ENCODE measurements around the gene SH3D19.
A peak's percentile ranks its signal among the peaks of the same experiment; 100 is the strongest.
"Not testable (repeated sequence)": the region's sequence is repeated elsewhere in the genome, so short reads cannot be mapped to it uniquely, and the experiment has no call there.

The SH3D19 gene

GRCh38 chr4:151255680-151256079 lies 69.7 kb downstream of the SH3D19 start:
- H2AK5ac ChIP-seq (ENCODE audit: low read length); H3K4me1 ChIP-seq (ENCODE audit: control insufficient read depth, low read depth, low read length); H2BK5ac ChIP-seq (ENCODE audit: low read length); H4K8ac ChIP-seq (ENCODE audit: low read depth, low read length); H3K79me1 ChIP-seq (ENCODE audit: low read length); H3K9ac ChIP-seq (ENCODE audit: low read length); H2BK120ac ChIP-seq (ENCODE audit: low read depth, low read length); H4K5ac ChIP-seq (ENCODE audit: low read length); H3K4me3 ChIP-seq (ENCODE audit: low read length); H3K79me2 ChIP-seq (ENCODE audit: control insufficient read depth, insufficient read depth, low read length); H3K56ac ChIP-seq (ENCODE audit: low read length); H3K4me2 ChIP-seq (ENCODE audit: low read length); H3K36me3 ChIP-seq (ENCODE audit: control insufficient read depth, insufficient read depth, low read length); H2BK15ac ChIP-seq (replicated peaks; ENCODE audit: low read depth); H3K23ac ChIP-seq (ENCODE audit: low read length); H3K18ac ChIP-seq (ENCODE audit: low read length); DNase-seq; H3K4ac ChIP-seq (ENCODE audit: low read depth, low read length); H3K27me3 ChIP-seq (ENCODE audit: insufficient read depth, low read length, poor library complexity); H3K27ac ChIP-seq (ENCODE audit: low read depth, low read length): not testable (repeated sequence)
- no CpG with 5 or more reads among the region's 17 CpGs for WGBS (ENCODE audit: extremely low coverage, insufficient coverage, low lambda C conversion rate)

GRCh38 chr4:151255226-151255625 lies 70.2 kb downstream of the SH3D19 start:
- not testable (repeated sequence) for H4K5ac ChIP-seq (ENCODE audit: low read length); H3K27ac ChIP-seq (ENCODE audit: low read depth, low read length); H2AK5ac ChIP-seq (ENCODE audit: low read length); H3K4me3 ChIP-seq (ENCODE audit: low read length); H2BK120ac ChIP-seq (ENCODE audit: low read depth, low read length); H3K36me3 ChIP-seq (ENCODE audit: control insufficient read depth, insufficient read depth, low read length); H3K9ac ChIP-seq (ENCODE audit: low read length); DNase-seq; H3K4me1 ChIP-seq (ENCODE audit: control insufficient read depth, low read depth, low read length); H3K23ac ChIP-seq (ENCODE audit: low read length); H3K18ac ChIP-seq (ENCODE audit: low read length); H3K4ac ChIP-seq (ENCODE audit: low read depth, low read length); H2BK5ac ChIP-seq (ENCODE audit: low read length); H3K79me2 ChIP-seq (ENCODE audit: control insufficient read depth, insufficient read depth, low read length); H3K27me3 ChIP-seq (ENCODE audit: insufficient read depth, low read length, poor library complexity); H3K79me1 ChIP-seq (ENCODE audit: low read length); H3K4me2 ChIP-seq (ENCODE audit: low read length); H4K8ac ChIP-seq (ENCODE audit: low read depth, low read length); H2BK15ac ChIP-seq (replicated peaks; ENCODE audit: low read depth); H3K56ac ChIP-seq (ENCODE audit: low read length)
- no CpG with 5 or more reads among the region's 28 CpGs for WGBS (ENCODE audit: extremely low coverage, insufficient coverage, low lambda C conversion rate)

- Histone ChIP-seq H3K79me1 (ENCODE audit: low read length) (peaks cover 2% of the 10 kb centered on the region), H2AK5ac (ENCODE audit: low read length) (no peak overlapping the region), H2BK5ac (ENCODE audit: low read length) (no peak overlapping the region), H4K5ac (ENCODE audit: low read length) (no peak overlapping the region), H3K23ac (ENCODE audit: low read length) (no peak overlapping the region), H2BK120ac (ENCODE audit: low read depth, low read length) (no peak overlapping the region), H3K9ac (ENCODE audit: low read length) (no peak overlapping the region), H3K4ac (ENCODE audit: low read depth, low read length) (no peak overlapping the region), H3K79me2 (ENCODE audit: control insufficient read depth, insufficient read depth, low read length) (peaks cover 3% of the 10 kb centered on the region), H4K8ac (ENCODE audit: low read depth, low read length) (no peak overlapping the region), H3K18ac (ENCODE audit: low read length) (no peak overlapping the region), H3K36me3 (ENCODE audit: control insufficient read depth, insufficient read depth, low read length) (no peaks in the 10 kb centered on the region), H3K4me2 (ENCODE audit: low read length) (no peak overlapping the region), H3K4me1 (ENCODE audit: control insufficient read depth, low read depth, low read length) (no peaks in the 10 kb centered on the region), H3K27ac (ENCODE audit: low read depth, low read length) (no peak overlapping the region), H3K56ac (ENCODE audit: low read length) (no peak overlapping the region), H3K4me3 (ENCODE audit: low read length) (no peak overlapping the region), H3K27me3 (ENCODE audit: insufficient read depth, low read length, poor library complexity) (no peaks in the 10 kb centered on the region), H2BK15ac (replicated peaks; ENCODE audit: low read depth) (no peak overlapping the region)
- no CpG with 5 or more reads among the region's 2 CpGs for WGBS (ENCODE audit: extremely low coverage, insufficient coverage, low lambda C conversion rate)
- DNase-seq, result no peak
Observed at GRCh38 chr4:151251603-151252304, 73.7 kb downstream of the SH3D19 start.

- H3K4ac ChIP-seq (ENCODE audit: low read depth, low read length), result no peak overlapping the region
- H3K79me1 ChIP-seq (ENCODE audit: low read length), result peaks cover 2% of the 10 kb centered on the region
- no peak overlapping the region for H2BK15ac ChIP-seq (replicated peaks; ENCODE audit: low read depth)
- no peak overlapping the region for H3K27ac ChIP-seq (ENCODE audit: low read depth, low read length)
- H3K79me2 ChIP-seq (ENCODE audit: control insufficient read depth, insufficient read depth, low read length), result peaks cover 3% of the 10 kb centered on the region
- peak; percentile 13 for DNase-seq
- no peaks in the 10 kb centered on the region for H3K27me3 ChIP-seq (ENCODE audit: insufficient read depth, low read length, poor library complexity)
- H3K4me2 ChIP-seq (ENCODE audit: low read length), result no peak overlapping the region
- no peaks in the 10 kb centered on the region for H3K36me3 ChIP-seq (ENCODE audit: control insufficient read depth, insufficient read depth, low read length)
- H2BK120ac ChIP-seq (ENCODE audit: low read depth, low read length), result no peak overlapping the region
- no peak overlapping the region for H2BK5ac ChIP-seq (ENCODE audit: low read length)
- no peak overlapping the region for H2AK5ac ChIP-seq (ENCODE audit: low read length)
- H3K23ac ChIP-seq (ENCODE audit: low read length), result no peak overlapping the region
- no peak overlapping the region for H3K18ac ChIP-seq (ENCODE audit: low read length)
- no peak overlapping the region for H3K4me3 ChIP-seq (ENCODE audit: low read length)
- H3K56ac ChIP-seq (ENCODE audit: low read length), result no peak overlapping the region
- H4K8ac ChIP-seq (ENCODE audit: low read depth, low read length), result no peak overlapping the region
- H3K4me1 ChIP-seq (ENCODE audit: control insufficient read depth, low read depth, low read length), result no peaks in the 10 kb centered on the region
- H3K9ac ChIP-seq (ENCODE audit: low read length), result no peak overlapping the region
- H4K5ac ChIP-seq (ENCODE audit: low read length), result no peak overlapping the region
- no CpG with 5 or more reads among the region's 5 CpGs for WGBS (ENCODE audit: extremely low coverage, insufficient coverage, low lambda C conversion rate)
Observed at GRCh38 chr4:151250706-151251105, 74.7 kb downstream of the SH3D19 start.

GRCh38 chr4:151248519-151248918 lies 76.9 kb downstream of the SH3D19 start:
- Histone ChIP-seq H3K4ac (ENCODE audit: low read depth, low read length) (no peak overlapping the region), H4K8ac (ENCODE audit: low read depth, low read length) (no peak overlapping the region), H3K36me3 (ENCODE audit: control insufficient read depth, insufficient read depth, low read length) (no peaks in the 10 kb centered on the region), H3K4me3 (ENCODE audit: low read length) (no peak overlapping the region), H3K56ac (ENCODE audit: low read length) (no peak overlapping the region), H2AK5ac (ENCODE audit: low read length) (no peak overlapping the region), H3K79me1 (ENCODE audit: low read length) (peaks cover 2% of the 10 kb centered on the region), H2BK5ac (ENCODE audit: low read length) (no peak overlapping the region), H4K5ac (ENCODE audit: low read length) (no peak overlapping the region), H3K4me1 (ENCODE audit: control insufficient read depth, low read depth, low read length) (no peaks in the 10 kb centered on the region), H3K27me3 (ENCODE audit: insufficient read depth, low read length, poor library complexity) (no peaks in the 10 kb centered on the region), H3K18ac (ENCODE audit: low read length) (no peak overlapping the region), H3K79me2 (ENCODE audit: control insufficient read depth, insufficient read depth, low read length) (peaks cover 3% of the 10 kb centered on the region), H3K23ac (ENCODE audit: low read length) (no peak overlapping the region), H3K27ac (ENCODE audit: low read depth, low read length) (no peak overlapping the region), H2BK15ac (replicated peaks; ENCODE audit: low read depth) (no peak overlapping the region), H2BK120ac (ENCODE audit: low read depth, low read length) (no peak overlapping the region), H3K9ac (ENCODE audit: low read length) (no peak overlapping the region), H3K4me2 (ENCODE audit: low read length) (no peak overlapping the region)
- DNase-seq, result no peak
- no CpG with 5 or more reads among the region's 2 CpGs for WGBS (ENCODE audit: extremely low coverage, insufficient coverage, low lambda C conversion rate)

GRCh38 chr4:151247395-151247794 lies 78.0 kb downstream of the SH3D19 start:
- peaks cover 3% of the 10 kb centered on the region for H3K79me2 ChIP-seq (ENCODE audit: control insufficient read depth, insufficient read depth, low read length)
- H3K56ac ChIP-seq (ENCODE audit: low read length), result no peak overlapping the region
- H3K23ac ChIP-seq (ENCODE audit: low read length), result no peak overlapping the region
- no peak overlapping the region for H3K27ac ChIP-seq (ENCODE audit: low read depth, low read length)
- no peak overlapping the region for H2BK15ac ChIP-seq (replicated peaks; ENCODE audit: low read depth)
- no peaks in the 10 kb centered on the region for H3K36me3 ChIP-seq (ENCODE audit: control insufficient read depth, insufficient read depth, low read length)
- no peak for DNase-seq
- no peak overlapping the region for H3K18ac ChIP-seq (ENCODE audit: low read length)
- H3K4me2 ChIP-seq (ENCODE audit: low read length), result no peak overlapping the region
- 100% methylated on average over 1 of the region's 2 CpGs for WGBS (ENCODE audit: extremely low coverage, insufficient coverage, low lambda C conversion rate)
- no peaks in the 10 kb centered on the region for H3K27me3 ChIP-seq (ENCODE audit: insufficient read depth, low read length, poor library complexity)
- no peak overlapping the region for H2BK120ac ChIP-seq (ENCODE audit: low read depth, low read length)
- no peak overlapping the region for H3K9ac ChIP-seq (ENCODE audit: low read length)
- H2AK5ac ChIP-seq (ENCODE audit: low read length), result no peak overlapping the region
- no peak overlapping the region for H3K4ac ChIP-seq (ENCODE audit: low read depth, low read length)
- H4K5ac ChIP-seq (ENCODE audit: low read length), result no peak overlapping the region
- no peaks in the 10 kb centered on the region for H3K4me1 ChIP-seq (ENCODE audit: control insufficient read depth, low read depth, low read length)
- H3K79me1 ChIP-seq (ENCODE audit: low read length), result no peaks in the 10 kb centered on the region
- H2BK5ac ChIP-seq (ENCODE audit: low read length), result no peak overlapping the region
- H3K4me3 ChIP-seq (ENCODE audit: low read length), result no peak overlapping the region
- no peak overlapping the region for H4K8ac ChIP-seq (ENCODE audit: low read depth, low read length)
